GM03348 (cell line): ENCODE results near the gene MDH2.
"Not testable (repeated sequence)": the region's sequence is repeated elsewhere in the genome, so short reads cannot be mapped to it uniquely, and the experiment has no call there.

Experiments
- DNase-seq: peaks from one replicate; pipeline ENCODE4 v3.0.0; 2012; ENCODE audit warnings: low spot score

Gene MDH2

GRCh38 chr7:76114742-76115141 is 66.8 kb downstream of the MDH2 start:
- DNase-seq, result not testable (repeated sequence)
